Smooth muscle cell (in vitro differentiated cells): ENCODE measurements around the gene ZNF521. TPM values are rescaled to one million over a fixed set of nuclear protein-coding genes. Genes with fewer than 3 reads are reported as not detected.

ENCODE experiments used
- DNase-seq: peaks from one replicate; lab custom pipeline; 2025; ENCODE audit not compliant: unreplicated experiment; lab: John Stamatoyannopoulos, UW
- H2AFZ ChIP-seq: fragments of 200-600 bp; sonication (generic); 2 replicates; pipeline ENCODE4 v1.6.0; 2016; ENCODE audit warnings: antibody characterized with exemption, low read depth, mild to moderate bottlenecking
- H3F3A ChIP-seq: fragments of 200-600 bp; sonication (generic); 2 replicates; pipeline ENCODE4 v1.6.0; 2017; ENCODE audit warnings: antibody characterized with exemption, low read depth
- H3K27ac ChIP-seq: fragments of 200-600 bp; sonication (generic); 2 replicates; pipeline ENCODE4 v1.5.1; 2016; ENCODE audit warnings: low read depth, mild to moderate bottlenecking
- H3K27me3 ChIP-seq: fragments of 200-600 bp; sonication (generic); 2 replicates; pipeline ENCODE4 v1.6.1; 2016; ENCODE audit warnings: low read depth, mild to moderate bottlenecking
- H3K36me3 ChIP-seq: fragments of 200-600 bp; sonication (generic); 2 replicates; pipeline ENCODE4 v1.5.1; 2016; ENCODE audit warnings: low read depth
- H3K4me1 ChIP-seq: fragments of 200-600 bp; sonication (generic); 2 replicates; pipeline ENCODE4 v1.5.1; 2016; ENCODE audit warnings: low read depth
- H3K4me2 ChIP-seq: fragments of 200-600 bp; sonication (generic); 2 replicates; pipeline ENCODE4 v1.6.0; 2016; ENCODE audit warnings: mild to moderate bottlenecking
- H3K4me3 ChIP-seq: fragments of 200-600 bp; sonication (generic); 2 replicates; pipeline ENCODE4 v1.5.1; 2016; ENCODE audit warnings: mild to moderate bottlenecking
- H3K79me2 ChIP-seq: fragments of 200-600 bp; sonication (generic); 2 replicates; pipeline ENCODE4 v1.6.0; 2016; ENCODE audit warnings: low read depth, mild to moderate bottlenecking
- H3K9ac ChIP-seq: fragments of 200-600 bp; sonication (generic); 2 replicates; pipeline ENCODE4 v1.6.0; 2016; ENCODE audit warnings: low read depth
- H3K9me3 ChIP-seq: fragments of 200-600 bp; sonication (generic); replicated peaks from 2 replicates; pipeline ENCODE4 v1.5.1; 2016; ENCODE audit warnings: low read depth
- H4K20me1 ChIP-seq: fragments of 200-600 bp; sonication (generic); 2 replicates; pipeline ENCODE4 v1.6.0; 2016; ENCODE audit warnings: low read depth
- CTCF ChIP-seq: fragments of 200-600 bp; sonication (generic); IDR thresholded peaks from 2 replicates; pipeline ENCODE4 v1.5.1; 2017; ENCODE audit warnings: borderline replicate concordance, mild to moderate bottlenecking, antibody characterized with exemption; ENCODE audit not compliant: insufficient read depth, poor library complexity, severe bottlenecking
- WGBS: methylation state at CpG from one replicate; pipeline ENCODE4 v1.1.7; 2016; ENCODE audit warnings: low lambda C conversion rate; 5-methylcytosine and 5-hydroxymethylcytosine counted together
- polyA plus RNA-seq: library from polyadenylated mRNA; unstranded; fragments of >200 nt; fragmentation: Nextera tagmentation; extraction: Ambion mirVana; gene quantifications from 2 replicates; pipeline ENCODE4 v1.2.1, GENCODE V29; 2016
- total RNA-seq: library from RNA; depleted of rRNA; stranded (reverse); fragments of >200 nt; gene quantifications from 2 replicates; pipeline ENCODE4 v1.2.3, GENCODE V29; 2014

The ZNF521 gene
- total and polyA plus RNA-seq, 2 experiments from 2014 or later, result 19.9 to 36.4 TPM

GRCh38 chr18:25112821-25113434, 239.0 kb downstream of the ZNF521 start:
- Histone ChIP-seq H3K4me1 (peaks cover 44% of the 10 kb centered on the region), H4K20me1 (peaks cover 5% of the 10 kb centered on the region), H3F3A (peaks cover 11% of the 10 kb centered on the region), H3K27me3 (no peaks in the 10 kb centered on the region), H2AFZ (no peak overlapping the region), H3K79me2 (peaks cover 2% of the 10 kb centered on the region), H3K9ac (no peak overlapping the region), H3K4me3 (no peak overlapping the region), H3K9me3 (no peaks in the 10 kb centered on the region), H3K36me3 (no peaks in the 10 kb centered on the region), H3K4me2 (no peak overlapping the region), H3K27ac (peak overlapping the region; percentile 54)
- TF ChIP-seq CTCF, result no peak
- DNase-seq, result no peak
- WGBS, result 92% methylated on average over 7 of the region's 7 CpGs

- no peaks in the 10 kb centered on the region for H3K9me3 ChIP-seq
- no peak overlapping the region for H3K9ac ChIP-seq
- peaks cover 5% of the 10 kb centered on the region for H4K20me1 ChIP-seq
- 42% methylated on average over 13 of the region's 13 CpGs for WGBS
- H3K4me3 ChIP-seq, result no peak overlapping the region
- no peak for DNase-seq
- H3K27ac ChIP-seq, result peak overlapping the region; percentile 54
- peaks cover 44% of the 10 kb centered on the region for H3K4me1 ChIP-seq
- H3K79me2 ChIP-seq, result no peaks in the 10 kb centered on the region
- no peaks in the 10 kb centered on the region for H3K27me3 ChIP-seq
- H3K36me3 ChIP-seq, result no peaks in the 10 kb centered on the region
- TF ChIP-seq CTCF, result no peak
- no peak overlapping the region for H2AFZ ChIP-seq
- peaks cover 11% of the 10 kb centered on the region for H3F3A ChIP-seq
- H3K4me2 ChIP-seq, result peak overlapping the region; percentile 63
Measured at GRCh38 chr18:25111377-25112288, 240.3 kb downstream of the ZNF521 start.

GRCh38 chr18:25109484-25109883, 242.5 kb downstream of the ZNF521 start:
- peaks cover 5% of the 10 kb centered on the region for H4K20me1 ChIP-seq
- no peak for TF ChIP-seq CTCF
- no peaks in the 10 kb centered on the region for H3K36me3 ChIP-seq
- 66% methylated on average over 3 of the region's 3 CpGs for WGBS
- no peak overlapping the region for H3K9ac ChIP-seq
- no peak overlapping the region for H3K27ac ChIP-seq
- peaks cover 34% of the 10 kb centered on the region for H3K4me1 ChIP-seq
- no peak for DNase-seq
- peaks cover 11% of the 10 kb centered on the region for H3F3A ChIP-seq
- no peak overlapping the region for H3K4me2 ChIP-seq
- H3K27me3 ChIP-seq, result no peaks in the 10 kb centered on the region
- no peak overlapping the region for H2AFZ ChIP-seq
- H3K4me3 ChIP-seq, result no peak overlapping the region
- no peaks in the 10 kb centered on the region for H3K79me2 ChIP-seq
- H3K9me3 ChIP-seq, result no peaks in the 10 kb centered on the region
